OCI-LY1 (cell line): ENCODE data around the gene PADI4.

Source experiments
- H2AFZ ChIP-seq: fragments of 200-600 bp; sonication (generic), shearing (Covaris generic); 2 replicates; pipeline ENCODE4 v1.6.0; 2014; ENCODE audit warnings: antibody characterized with exemption, mild to moderate bottlenecking, low read length
- H3F3A ChIP-seq: fragments of 200-600 bp; sonication (generic), shearing (Covaris generic); 2 replicates; pipeline ENCODE4 v1.6.0; 2014; ENCODE audit warnings: mild to moderate bottlenecking, antibody characterized with exemption, low read length, moderate library complexity; ENCODE audit not compliant: insufficient read depth
- H3K27ac ChIP-seq: fragments of 200-600 bp; sonication (generic); 2 replicates; pipeline ENCODE4 v1.5.1; 2014; ENCODE audit warnings: low read length, mixed run types, mild to moderate bottlenecking, low read depth; ENCODE audit not compliant: poor library complexity, severe bottlenecking
- H3K27me3 ChIP-seq: fragments of 200-600 bp; sonication (generic); 2 replicates; pipeline ENCODE4 v1.6.0; 2014; ENCODE audit warnings: antibody characterized with exemption, mild to moderate bottlenecking, low read length, moderate library complexity; ENCODE audit not compliant: insufficient read depth
- H3K36me3 ChIP-seq: fragments of 200-600 bp; sonication (generic); 2 replicates; pipeline ENCODE4 v1.6.1; 2014; ENCODE audit warnings: mild to moderate bottlenecking, antibody characterized with exemption, low read length, moderate library complexity, mixed read lengths; ENCODE audit not compliant: insufficient read depth
- H3K4me1 ChIP-seq: fragments of 200-600 bp; sonication (generic); 2 replicates; pipeline ENCODE4 v1.5.1; 2014; ENCODE audit warnings: mild to moderate bottlenecking, low read length, moderate library complexity; ENCODE audit not compliant: insufficient read depth, severe bottlenecking
- H3K4me2 ChIP-seq: fragments of 200-600 bp; sonication (generic), shearing (Covaris generic); 2 replicates; pipeline ENCODE4 v1.6.1; 2014; ENCODE audit warnings: low read length
- H3K4me3 ChIP-seq: fragments of 200-600 bp; sonication (generic); 2 replicates; pipeline ENCODE4 v1.5.1; 2014; ENCODE audit warnings: low read length, low read depth, mild to moderate bottlenecking, mixed read lengths; ENCODE audit not compliant: poor library complexity, severe bottlenecking
- H3K79me2 ChIP-seq: fragments of 200-600 bp; shearing (Covaris generic); 2 replicates; pipeline ENCODE4 v1.6.1; 2016; ENCODE audit warnings: mixed run types, low read length, mixed read lengths; ENCODE audit not compliant: insufficient read depth
- H3K9ac ChIP-seq: fragments of 200-600 bp; sonication (generic), shearing (Covaris generic); 2 replicates; pipeline ENCODE4 v1.6.1; 2014; ENCODE audit warnings: mild to moderate bottlenecking, low read length, mixed read lengths
- H3K9me2 ChIP-seq: fragments of 200-600 bp; sonication (generic), shearing (Covaris generic); 2 replicates; pipeline ENCODE4 v1.6.1; 2014; ENCODE audit warnings: low read depth, mild to moderate bottlenecking, low read length, mixed read lengths
- H3K9me3 ChIP-seq: fragments of 200-600 bp; shearing (Covaris generic); 2 replicates; pipeline ENCODE4 v1.6.1; 2014; ENCODE audit warnings: low read length, mixed read lengths
- H4K20me1 ChIP-seq: fragments of 200-600 bp; sonication (generic), shearing (Covaris generic); 2 replicates; pipeline ENCODE4 v1.6.0; 2016; ENCODE audit warnings: mild to moderate bottlenecking, low read length; ENCODE audit not compliant: insufficient read depth
- CTCF ChIP-seq: fragments of 200-600 bp; sonication (generic), shearing (Covaris generic); IDR thresholded peaks from 2 replicates; pipeline ENCODE4 v1.5.1; 2017; ENCODE audit warnings: mild to moderate bottlenecking, antibody characterized with exemption, low read length, moderate library complexity, mixed read lengths
- EZH2 ChIP-seq: fragments of 200-600 bp; sonication (generic), shearing (Covaris generic); IDR thresholded peaks from 2 replicates; pipeline ENCODE4 v1.8.0; 2017; ENCODE audit warnings: borderline replicate concordance, mixed run types, mild to moderate bottlenecking, antibody characterized with exemption, low read length, moderate library complexity, mixed read lengths

PADI4 gene

DNA sequence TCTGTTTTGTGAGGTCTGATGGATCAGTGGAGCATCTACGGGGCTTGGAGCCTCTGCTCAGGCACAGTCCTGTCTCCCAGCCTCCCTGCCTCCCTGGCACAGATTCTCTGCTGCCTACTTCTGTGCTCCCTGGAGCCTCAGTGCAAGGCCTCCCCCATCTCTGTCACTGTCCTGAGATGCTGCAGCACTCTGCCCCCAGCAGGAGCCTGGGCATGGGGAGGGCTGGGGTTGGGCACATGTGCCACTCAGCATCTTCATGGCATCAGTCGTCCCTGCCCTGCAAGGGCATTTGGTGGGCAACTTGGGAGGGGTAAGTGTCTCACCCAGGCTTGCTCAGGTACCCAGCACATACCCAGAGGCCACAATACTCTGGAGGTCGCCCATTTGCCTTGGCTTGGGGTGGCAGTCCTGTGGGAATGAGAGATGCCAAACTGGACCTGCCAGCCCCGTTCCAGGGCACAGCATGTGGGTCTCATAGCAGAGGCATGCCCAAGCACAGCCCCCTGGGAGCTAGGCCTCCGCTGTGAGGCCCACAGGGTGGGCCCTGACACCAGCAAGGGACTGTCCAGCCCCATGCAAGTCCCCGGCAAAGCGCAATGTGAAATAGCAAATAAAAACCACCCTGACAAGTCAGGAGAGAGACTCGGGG, 30.4 kb upstream of the PADI4 start:
- Histone ChIP-seq H3K9me3 (no peaks in the 10 kb centered on the region), H3K27me3 (no peaks in the 10 kb centered on the region; the same call in 1 of the 2 replicates), H2AFZ (no peak overlapping the region), H3K4me2 (no peak overlapping the region), H3K9ac (no peak overlapping the region), H3K79me2 (no peaks in the 10 kb centered on the region), H3K9me2 (no peaks in the 10 kb centered on the region), H3K4me3 (no peak overlapping the region), H3K27ac (no peak overlapping the region), H4K20me1 (no peaks in the 10 kb centered on the region), H3K36me3 (no peaks in the 10 kb centered on the region), H3F3A (no peaks in the 10 kb centered on the region), H3K4me1 (no peaks in the 10 kb centered on the region)
- TF ChIP-seq EZH2, result no peak
- TF ChIP-seq CTCF, result no peak

DNA sequence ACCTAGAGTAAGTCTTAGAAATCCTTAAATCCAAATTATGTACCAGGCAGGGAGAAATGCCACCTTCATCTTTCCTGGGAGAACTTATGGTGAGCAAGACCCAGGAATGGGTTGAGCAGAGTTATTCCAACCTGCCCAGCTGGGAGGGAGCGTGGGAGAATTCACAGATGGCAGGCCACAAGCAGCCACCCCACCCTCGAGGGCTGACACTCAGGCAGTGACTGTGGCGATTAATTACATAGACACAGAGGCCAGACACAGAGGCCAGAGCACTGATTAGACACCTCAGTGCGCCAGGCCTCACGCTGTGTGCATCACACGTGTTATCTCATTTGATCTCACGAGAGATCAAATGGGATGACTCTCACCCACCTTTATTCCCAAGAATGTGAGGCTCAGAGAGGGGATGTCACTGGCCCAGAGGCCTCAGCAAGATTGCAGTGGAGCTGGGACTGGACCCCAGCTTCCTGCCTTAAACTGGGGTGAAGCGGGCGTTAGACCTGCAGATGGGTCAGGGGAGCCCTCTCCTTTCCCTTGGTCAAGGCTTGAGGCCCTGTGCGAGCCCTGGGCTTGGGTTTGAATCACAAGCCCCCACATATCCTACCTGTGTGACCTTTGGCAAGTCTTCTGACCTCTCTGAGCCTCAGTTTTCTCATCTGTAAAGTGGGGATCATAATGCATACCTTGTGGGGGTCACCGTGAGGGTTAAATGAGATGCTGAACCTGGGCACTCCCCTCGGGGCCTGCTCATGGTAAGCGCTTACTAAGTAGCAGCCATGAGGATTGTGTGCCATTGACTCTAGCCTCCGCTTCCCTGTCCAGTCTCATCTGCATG, 28.8 kb upstream of the PADI4 start:
- H3K9me2 ChIP-seq, result no peaks in the 10 kb centered on the region
- no peak overlapping the region for H3K27ac ChIP-seq
- H2AFZ ChIP-seq, result no peak overlapping the region
- no peak overlapping the region for H3K4me2 ChIP-seq
- no peaks in the 10 kb centered on the region for H4K20me1 ChIP-seq
- H3K36me3 ChIP-seq, result no peaks in the 10 kb centered on the region
- no peaks in the 10 kb centered on the region for H3K9me3 ChIP-seq
- no peaks in the 10 kb centered on the region; the same call in 1 of the 2 replicates for H3K27me3 ChIP-seq
- no peak overlapping the region for H3K4me3 ChIP-seq
- H3K9ac ChIP-seq, result no peak overlapping the region
- H3K4me1 ChIP-seq, result no peaks in the 10 kb centered on the region
- no peak for TF ChIP-seq CTCF
- TF ChIP-seq EZH2, result no peak
- H3F3A ChIP-seq, result no peaks in the 10 kb centered on the region
- H3K79me2 ChIP-seq, result no peaks in the 10 kb centered on the region

- H3K9me2 ChIP-seq, result no peaks in the 10 kb centered on the region
- no peaks in the 10 kb centered on the region for H3K79me2 ChIP-seq
- no peaks in the 10 kb centered on the region for H3K4me1 ChIP-seq
- H3K27ac ChIP-seq, result no peak overlapping the region
- TF ChIP-seq CTCF (no peak), EZH2 (no peak)
- H4K20me1 ChIP-seq, result no peaks in the 10 kb centered on the region
- H3K36me3 ChIP-seq, result no peaks in the 10 kb centered on the region
- no peaks in the 10 kb centered on the region for H3K27me3 ChIP-seq
- no peak overlapping the region for H3K4me3 ChIP-seq
- H3K4me2 ChIP-seq, result no peak overlapping the region
- no peaks in the 10 kb centered on the region for H3F3A ChIP-seq
- no peak overlapping the region for H2AFZ ChIP-seq
- no peak overlapping the region for H3K9ac ChIP-seq
- no peaks in the 10 kb centered on the region for H3K9me3 ChIP-seq
These were observed 27.6 kb upstream of the PADI4 start for GRCh38 chr1:17280436-17280835.
